HUES64 (cell line): ENCODE results near the gene DDX51.

Experiments used
- H3K27ac ChIP-seq: 2 replicates; pipeline ENCODE4 v1.7.0; 2013; ENCODE audit warnings: low read depth, low read length, inconsistent platforms
- H3K27me3 ChIP-seq: 2 replicates; pipeline ENCODE4 v1.6.1; 2013; ENCODE audit warnings: mild to moderate bottlenecking, low read length; ENCODE audit not compliant: insufficient read depth
- H3K36me3 ChIP-seq: 2 replicates; pipeline ENCODE4 v1.6.1; 2013; ENCODE audit warnings: mild to moderate bottlenecking, low read length; ENCODE audit not compliant: insufficient read depth
- H3K4me1 ChIP-seq: 2 replicates; pipeline ENCODE4 v1.6.1; 2013; ENCODE audit warnings: mild to moderate bottlenecking, low read length, moderate library complexity; ENCODE audit not compliant: insufficient read depth
- H3K4me3 ChIP-seq: 2 replicates; pipeline ENCODE4 v1.5.1; 2013; ENCODE audit warnings: mild to moderate bottlenecking, low read length, moderate library complexity
- H3K9ac ChIP-seq: 2 replicates; pipeline ENCODE4 v1.6.1; 2013; ENCODE audit warnings: mild to moderate bottlenecking, low read depth, low read length
- H3K9me3 ChIP-seq: 2 replicates; pipeline ENCODE4 v1.6.1; 2013; ENCODE audit warnings: low read depth, low read length; ENCODE audit not compliant: insufficient read depth
- WGBS: fragments of 150-250, 120-280 bp; methylation state at CpG from one replicate; pipeline ENCODE4 v1.1.7; 2013; ENCODE audit warnings: missing lambda C conversion rate; 5-methylcytosine and 5-hydroxymethylcytosine counted together

DDX51 gene

DNA sequence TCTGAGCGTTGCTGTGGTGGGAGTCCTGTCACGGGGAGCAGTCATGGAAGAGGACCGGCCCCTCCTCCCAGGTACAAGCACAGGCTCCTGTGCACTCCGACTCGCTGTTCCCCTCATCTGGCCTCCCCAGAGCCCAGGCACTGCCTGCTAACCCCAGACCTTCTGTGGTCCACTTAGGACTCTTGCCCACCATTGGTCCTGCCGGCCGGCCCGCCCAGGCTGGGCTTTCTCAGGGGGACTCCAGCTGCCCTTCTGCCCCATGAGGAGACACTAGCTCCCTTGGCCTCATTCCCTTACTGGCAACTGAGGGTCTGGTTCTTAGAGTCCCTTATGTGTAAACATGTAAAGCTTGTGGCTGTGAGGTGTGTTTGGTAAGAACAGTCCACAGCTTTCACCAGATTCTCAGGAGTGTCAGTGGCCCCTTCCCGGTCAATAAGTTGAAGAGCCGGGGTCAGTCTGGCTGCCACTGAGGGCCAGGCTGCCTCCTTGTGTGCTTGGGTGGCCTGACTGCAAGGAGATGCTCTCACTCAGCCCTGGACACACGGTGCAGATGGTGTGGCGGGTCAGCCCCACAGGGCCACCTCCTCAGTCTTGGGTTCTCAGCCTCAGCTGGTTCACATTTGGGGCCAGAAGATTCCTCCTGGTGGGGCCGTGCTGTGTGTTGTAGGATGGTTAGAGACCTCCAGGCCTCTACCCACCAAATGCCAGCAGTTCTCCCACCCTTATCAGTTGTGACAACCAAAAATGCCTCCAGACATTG, 43.6 kb downstream of the DDX51 start:
- H3K27ac ChIP-seq = no peak overlapping the region
- H3K36me3 ChIP-seq = peaks cover 23% of the 10 kb centered on the region
- H3K27me3 ChIP-seq = no peaks in the 10 kb centered on the region

GRCh38 chr12:132099739-132100138, 44.4 kb downstream of the DDX51 start:
- H3K4me3 ChIP-seq = no peak overlapping the region
- peaks cover 19% of the 10 kb centered on the region for H3K36me3 ChIP-seq
- 93% methylated on average over 12 of the region's 12 CpGs for WGBS
- no peaks in the 10 kb centered on the region for H3K27me3 ChIP-seq
- H3K27ac ChIP-seq = no peak overlapping the region
- peaks cover 5% of the 10 kb centered on the region; the same call in 1 of the 2 replicates for H3K9me3 ChIP-seq
- H3K4me1 ChIP-seq = peaks cover 5% of the 10 kb centered on the region; the same call in 1 of the 2 replicates
- H3K9ac ChIP-seq = no peak overlapping the region; the same call in 1 of the 2 replicates

More for the DNA sequence above, 43.6 kb downstream of the DDX51 start:
- Histone ChIP-seq H3K9me3 (peaks cover 5% of the 10 kb centered on the region; the same call in 1 of the 2 replicates), H3K9ac (no peak overlapping the region), H3K4me3 (no peak overlapping the region), H3K4me1 (peaks cover 5% of the 10 kb centered on the region; the same call in 1 of the 2 replicates)
- WGBS = 98% methylated on average over 12 of the region's 13 CpGs

GRCh38 chr12:132095520-132096409, 48.4 kb downstream of the DDX51 start:
- Histone ChIP-seq H3K4me1 (no peaks in the 10 kb centered on the region), H3K36me3 (peaks cover 37% of the 10 kb centered on the region), H3K9ac (no peak overlapping the region), H3K27ac (no peak overlapping the region), H3K9me3 (peaks cover 5% of the 10 kb centered on the region; the same call in 1 of the 2 replicates), H3K27me3 (no peaks in the 10 kb centered on the region), H3K4me3 (no peak overlapping the region)
- WGBS = 89% methylated on average over 11 of the region's 11 CpGs

GRCh38 chr12:132094269-132094891, 49.7 kb downstream of the DDX51 start:
- no peaks in the 10 kb centered on the region for H3K27me3 ChIP-seq
- peaks cover 36% of the 10 kb centered on the region for H3K36me3 ChIP-seq
- WGBS = 94% methylated on average over 15 of the region's 16 CpGs
- no peaks in the 10 kb centered on the region for H3K4me1 ChIP-seq
- no peak overlapping the region for H3K4me3 ChIP-seq
- peaks cover 5% of the 10 kb centered on the region; the same call in 1 of the 2 replicates for H3K9me3 ChIP-seq
- H3K27ac ChIP-seq = no peak overlapping the region
- no peak overlapping the region for H3K9ac ChIP-seq

DNA sequence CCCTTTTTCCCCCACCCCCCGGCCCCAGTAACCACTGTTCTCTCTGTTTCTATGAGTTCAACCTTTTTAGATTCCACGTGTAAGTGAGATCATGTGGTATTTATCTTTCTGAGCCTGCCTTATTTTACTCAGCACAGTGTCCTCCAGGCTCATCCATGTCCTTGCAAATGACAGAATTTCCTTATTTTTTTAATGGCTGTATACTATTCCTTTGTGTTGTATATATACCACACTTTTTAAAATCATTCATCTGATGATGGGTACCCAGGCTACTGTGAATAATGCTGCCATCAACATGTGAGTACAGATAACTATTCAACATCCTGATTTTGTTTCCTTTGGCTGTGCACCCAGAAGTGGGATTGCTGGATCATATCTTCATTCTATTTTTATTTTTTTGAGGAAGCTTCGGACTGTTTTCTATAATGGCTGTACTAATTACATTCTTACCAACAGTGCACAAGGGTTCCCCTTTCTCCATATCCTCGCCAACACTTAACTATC, 54.7 kb downstream of the DDX51 start:
- H3K4me3 ChIP-seq = no peak overlapping the region
- no peak overlapping the region for H3K9ac ChIP-seq
- H3K27ac ChIP-seq = no peak overlapping the region
- H3K36me3 ChIP-seq = peaks cover 31% of the 10 kb centered on the region
- WGBS = 93% methylated on average over 4 of the region's 4 CpGs
- H3K9me3 ChIP-seq = no peaks in the 10 kb centered on the region
- peaks cover 6% of the 10 kb centered on the region; the same call in 1 of the 2 replicates for H3K4me1 ChIP-seq
- no peaks in the 10 kb centered on the region for H3K27me3 ChIP-seq
